ENCODE results near the gene SLC35F1. TPM values are rescaled to one million over a fixed set of nuclear protein-coding genes. Genes with fewer than 3 reads are reported as not detected.

The SLC35F1 gene
- total and polyA plus RNA-seq, 9 donors = 0.08 to 2.5 (median 0.24) TPM; not detected in 1

DNA sequence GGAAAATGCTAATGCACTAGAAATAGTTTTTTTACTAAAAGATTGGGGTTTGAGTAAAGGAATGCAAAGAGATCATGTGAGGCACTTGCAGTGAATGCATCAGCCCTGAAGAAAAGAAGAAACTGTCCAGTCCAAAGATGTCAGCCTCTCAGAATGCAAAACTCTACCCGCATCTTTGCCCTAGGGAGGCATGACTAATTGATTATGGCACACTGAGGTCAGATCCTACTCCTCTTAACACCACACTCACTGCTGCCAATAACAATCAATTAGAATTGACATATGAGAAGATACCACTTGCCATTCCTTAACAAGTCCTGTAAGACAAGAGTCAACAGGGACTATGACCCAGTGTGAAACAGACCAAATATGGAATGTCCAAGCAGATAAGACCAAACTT is 378.7 kb downstream of the SLC35F1 start:
- Histone ChIP-seq H3K4me3 (no peak overlapping the region), H3K27me3 (no peaks in the 10 kb centered on the region), H3K27ac (no peak overlapping the region), H3K4me1 (ENCODE audit: insufficient read depth) (no peaks in the 10 kb centered on the region), H3K36me3 (no peaks in the 10 kb centered on the region), H3K9me3 (no peaks in the 10 kb centered on the region)
- intact Hi-C loops (cut with DNase I) = loop anchor here in 3 of 4 donors (10.0 kb wide), 3 partner anchors 289 to 519 kb away; no protein-coding TSS in a partner anchor
- 83 to 96% (median 90%) methylated on average over 1 of the region's 1 CpG for WGBS, 3 donors
- TF ChIP-seq POLR2A (IDR thresholded peaks at IDR 0.05) = no peak
- no peak for TF ChIP-seq EP300 (IDR thresholded peaks at IDR 0.05)
- no peak for TF ChIP-seq CTCF (IDR thresholded peaks at IDR 0.05)
- DNase-seq = no peak

DNA sequence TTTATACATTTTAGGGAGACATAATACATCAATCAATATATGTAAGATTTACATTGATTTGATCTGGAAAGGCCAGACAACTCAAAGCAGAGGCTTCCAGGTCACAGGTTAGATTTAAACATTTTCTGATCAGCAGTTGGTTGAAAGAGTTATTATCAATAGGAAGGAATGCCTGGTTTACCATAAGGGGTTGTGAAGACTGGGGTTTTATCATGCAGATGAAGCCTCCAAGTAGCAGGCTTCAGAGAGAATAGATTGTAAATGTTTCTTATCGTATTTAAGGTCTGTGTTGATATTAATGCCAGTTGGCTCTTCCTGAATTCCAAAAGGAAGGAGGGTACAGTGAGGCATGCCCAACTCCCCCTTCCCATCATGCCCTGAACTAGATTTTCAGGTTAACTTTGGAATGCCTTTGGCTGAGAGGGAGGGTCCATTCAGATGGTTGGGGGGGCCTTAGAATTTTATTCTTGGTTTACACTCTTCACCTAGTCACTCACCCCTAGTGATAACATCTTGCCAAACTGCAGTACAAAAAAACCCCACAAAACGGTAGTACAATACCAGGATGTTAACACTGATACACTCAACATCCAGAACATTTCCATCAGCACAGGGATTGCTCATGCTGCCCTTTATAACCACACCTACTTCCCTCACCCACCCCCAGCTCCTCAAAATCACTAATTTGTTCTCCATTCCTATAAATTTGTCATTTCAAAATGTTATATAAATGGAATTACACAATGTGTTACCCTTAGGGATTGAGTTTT is 381.5 kb downstream of the SLC35F1 start:
- Histone ChIP-seq H3K27ac (no peak overlapping the region), H3K9me3 (no peaks in the 10 kb centered on the region), H3K4me3 (no peak overlapping the region), H3K36me3 (no peaks in the 10 kb centered on the region), H3K4me1 (ENCODE audit: insufficient read depth) (no peaks in the 10 kb centered on the region), H3K27me3 (no peaks in the 10 kb centered on the region)
- intact Hi-C loops (cut with DNase I) = loop anchor here in 3 of 4 donors (10.0 kb wide), 3 partner anchors 286 to 516 kb away; no protein-coding TSS in a partner anchor
- no peak for DNase-seq
- WGBS, 3 donors = 52 to 60% (median 57%) methylated on average over 2 of the region's 2 CpGs
- TF ChIP-seq CTCF (IDR thresholded peaks at IDR 0.05) (no peak), POLR2A (IDR thresholded peaks at IDR 0.05) (no peak), EP300 (IDR thresholded peaks at IDR 0.05) (no peak)

DNA sequence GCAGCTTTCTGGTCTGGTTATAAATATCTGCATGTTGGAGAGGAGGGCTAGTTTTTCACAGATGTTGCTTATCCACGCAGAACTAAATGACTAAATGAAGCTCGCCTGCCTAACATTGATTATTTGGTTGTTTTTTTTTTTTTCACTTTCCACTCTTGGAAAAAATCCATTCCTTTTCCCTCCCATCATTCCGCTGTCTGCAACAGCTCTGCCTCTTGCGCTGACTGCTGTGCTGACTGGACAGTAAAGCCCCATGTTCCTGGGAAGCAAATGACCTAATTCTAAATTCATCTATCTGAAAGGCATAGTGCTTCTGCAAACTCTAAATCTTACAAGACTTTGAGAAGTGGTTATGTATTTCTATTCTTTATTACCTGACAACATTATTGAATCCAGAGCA is 385.5 kb downstream of the SLC35F1 start:
- Histone ChIP-seq H3K27me3 (no peaks in the 10 kb centered on the region), H3K9me3 (no peaks in the 10 kb centered on the region), H3K36me3 (no peaks in the 10 kb centered on the region), H3K27ac (no peak overlapping the region), H3K4me1 (ENCODE audit: insufficient read depth) (no peaks in the 10 kb centered on the region), H3K4me3 (no peak overlapping the region)
- 54 to 68% (median 65%) methylated on average over 4 of the region's 4 CpGs for WGBS, 3 donors
- no peak for DNase-seq
- TF ChIP-seq EP300 (IDR thresholded peaks at IDR 0.05) = no peak
- TF ChIP-seq POLR2A (IDR thresholded peaks at IDR 0.05) = no peak
- no peak for TF ChIP-seq CTCF (IDR thresholded peaks at IDR 0.05)
- intact Hi-C loops (cut with DNase I) = no loop called here

GRCh38 chr6:118294906-118295305 is 387.8 kb downstream of the SLC35F1 start:
- Histone ChIP-seq H3K9me3 (no peaks in the 10 kb centered on the region), H3K36me3 (no peaks in the 10 kb centered on the region), H3K4me1 (ENCODE audit: insufficient read depth) (no peaks in the 10 kb centered on the region), H3K27me3 (no peaks in the 10 kb centered on the region), H3K4me3 (no peak overlapping the region), H3K27ac (no peak overlapping the region)
- no peak for DNase-seq
- 73 to 81% (median 77%) methylated on average over 1 of the region's 1 CpG for WGBS, 3 donors
- TF ChIP-seq EP300 (IDR thresholded peaks at IDR 0.05) = no peak
- TF ChIP-seq CTCF (IDR thresholded peaks at IDR 0.05) = no peak
- TF ChIP-seq POLR2A (IDR thresholded peaks at IDR 0.05) = no peak
- intact Hi-C loops (cut with DNase I) = no loop called here
